GM19467 (cell line): ENCODE measurements around the gene SAPCD2.
"Not testable (repeated sequence)": the region's sequence is repeated elsewhere in the genome, so short reads cannot be mapped to it uniquely, and the experiment has no call there.

ENCODE experiments used
- ATAC-seq: cut with Tn5 transposase; IDR thresholded peaks from one replicate; pipeline ENCODE4 v1.9.1; 2021; ENCODE audit warnings: mild to moderate bottlenecking, moderate library complexity; ENCODE audit not compliant: unreplicated experiment

SAPCD2 gene

GRCh38 chr9:137070201-137070905 lies at the start of gene SAPCD2:
SAPCD2 (minus strand) TSS chr9:137070557; CDS start chr9:137070460, 97 bp downstream.
- ATAC-seq = peak; percentile 53

GRCh38 chr9:137118092-137118603 lies 47.8 kb upstream of the SAPCD2 start:
- ATAC-seq = not testable (repeated sequence)

- no peak for ATAC-seq
Measured at GRCh38 chr9:137117269-137117731, 46.9 kb upstream of the SAPCD2 start.

GRCh38 chr9:137116728-137117127 lies 46.4 kb upstream of the SAPCD2 start:
- ATAC-seq = no peak

- no peak for ATAC-seq
Measured at GRCh38 chr9:137116027-137116507, 45.7 kb upstream of the SAPCD2 start.

- ATAC-seq = no peak
Measured at GRCh38 chr9:137115394-137116026, 45.2 kb upstream of the SAPCD2 start.

GRCh38 chr9:137114613-137115393 lies 44.4 kb upstream of the SAPCD2 start, which contains the start of gene DPP7:
DPP7 (minus strand) TSS chr9:137114733; CDS start chr9:137114713, 20 bp downstream.
- ATAC-seq = peak; percentile 69

- peak; percentile 5 for ATAC-seq
Measured at GRCh38 chr9:137114220-137114612, 43.9 kb upstream of the SAPCD2 start.

GRCh38 chr9:137113385-137114159 lies 43.2 kb upstream of the SAPCD2 start:
- no peak for ATAC-seq

GRCh38 chr9:137112564-137113384 lies 42.4 kb upstream of the SAPCD2 start:
- ATAC-seq = no peak

- no peak for ATAC-seq
Measured at GRCh38 chr9:137111788-137112563, 41.6 kb upstream of the SAPCD2 start.

- no peak for ATAC-seq
Measured at GRCh38 chr9:137110911-137111787, 40.8 kb upstream of the SAPCD2 start.

GRCh38 chr9:137110147-137110910 lies 40.0 kb upstream of the SAPCD2 start:
- ATAC-seq = no peak

- no peak for ATAC-seq
Measured at GRCh38 chr9:137109250-137110146, 39.1 kb upstream of the SAPCD2 start.

- no peak for ATAC-seq
Measured at GRCh38 chr9:137108608-137109249, 38.4 kb upstream of the SAPCD2 start.

- ATAC-seq = no peak
Measured at GRCh38 chr9:137107982-137108381, 37.6 kb upstream of the SAPCD2 start.
